CD14-positive monocyte (primary cell): ENCODE results near the gene FNDC5. TPM values are rescaled to one million over a fixed set of nuclear protein-coding genes. Genes with fewer than 3 reads are reported as not detected.

ENCODE experiments used
- DNase-seq, 3 donors: peaks; one replicate each; pipeline ENCODE4 v3.0.0-alpha.2; 2011 to 2022
- H2AFZ ChIP-seq: 2 replicates; pipeline ENCODE4 v1.6.0; 2012; ENCODE audit warnings: mild to moderate bottlenecking, low read depth, low read length, inconsistent platforms; ENCODE audit not compliant: insufficient read depth, poor library complexity, severe bottlenecking
- H3K27ac ChIP-seq, 2 donors: 1 replicate in 1 of 2; 2 replicates in 1 of 2; pipeline ENCODE4 v1.5.1; 2012 to 2013; ENCODE audit warnings: low read length in 2 of 2, control low read depth in 1 of 2, inconsistent platforms in 1 of 2, low read depth in 1 of 2, mild to moderate bottlenecking in 1 of 2
- H3K27me3 ChIP-seq, 2 donors: one replicate each; pipeline versions ENCODE4 v1.6.0 to v1.6.1; 2011 to 2013; ENCODE audit warnings: low read length in 2 of 2; ENCODE audit not compliant: control insufficient read depth in 2 of 2, insufficient read depth in 2 of 2
- H3K36me3 ChIP-seq, 2 donors: replicated peaks in 1 of 2; 1 replicate in 1 of 2; 2 replicates in 1 of 2; pipeline versions ENCODE4 v1.5.1 to v1.6.1; 2012 to 2013; ENCODE audit warnings: low read length in 2 of 2, control low read depth in 1 of 2, inconsistent platforms in 1 of 2, mild to moderate bottlenecking in 1 of 2; ENCODE audit not compliant: insufficient read depth in 2 of 2, control insufficient read depth in 1 of 2
- H3K4me1 ChIP-seq, 2 donors: 1 replicate in 1 of 2; 2 replicates in 1 of 2; pipeline versions ENCODE4 v1.5.1 to v1.6.1; 2012 to 2013; ENCODE audit warnings: low read length in 2 of 2, control low read depth in 1 of 2, inconsistent platforms in 1 of 2, mild to moderate bottlenecking in 1 of 2, moderate library complexity in 1 of 2; ENCODE audit not compliant: insufficient read depth in 2 of 2, control insufficient read depth in 1 of 2
- H3K4me2 ChIP-seq: replicated peaks from 2 replicates; pipeline ENCODE3; 2012; ENCODE audit warnings: low read length, moderate library complexity, mild to moderate bottlenecking; ENCODE audit not compliant: poor library complexity, severe bottlenecking; ENCODE audit errors: extremely low read depth
- H3K4me3 ChIP-seq, 3 experiments: fragments of 200-600 bp in 1 of 3; sonication (generic) in 1 of 3; replicated peaks in 1 of 3; 1 replicate in 2 of 3; 2 replicates in 1 of 3; pipeline ENCODE4 v1.5.1; 2011 to 2013; ENCODE audit warnings: low read length in 3 of 3, mild to moderate bottlenecking in 3 of 3, control low read depth in 2 of 3, low read depth in 2 of 3, inconsistent platforms in 1 of 3, moderate library complexity in 1 of 3
- H3K79me2 ChIP-seq: 2 replicates; pipeline ENCODE4 v1.6.0; 2012; ENCODE audit warnings: mild to moderate bottlenecking, control low read depth, inconsistent platforms, low read length, moderate library complexity; ENCODE audit not compliant: insufficient read depth
- H3K9ac ChIP-seq: 2 replicates; pipeline ENCODE4 v1.6.0; 2017; ENCODE audit warnings: low read length, mild to moderate bottlenecking; ENCODE audit not compliant: insufficient read depth, poor library complexity, severe bottlenecking
- H3K9me3 ChIP-seq, 2 donors: replicated peaks in 1 of 2; 1 replicate in 1 of 2; 2 replicates in 1 of 2; pipeline versions ENCODE4 v1.5.1 to v1.6.1; 2012 to 2013; ENCODE audit warnings: low read length in 2 of 2, control low read depth in 1 of 2; ENCODE audit not compliant: control insufficient read depth in 1 of 2, insufficient read depth in 1 of 2
- H4K20me1 ChIP-seq: 2 replicates; pipeline ENCODE4 v1.6.0; 2012; ENCODE audit warnings: mild to moderate bottlenecking, low read length, control low read depth, moderate library complexity; ENCODE audit not compliant: insufficient read depth
- H3K27ac Mint-ChIP-seq, 7 donors: one replicate each; pipeline ENCODE4 v1.8.0; 2020; ENCODE audit warnings: mild to moderate bottlenecking in 7 of 7, mixed read lengths in 7 of 7, moderate library complexity in 6 of 7, inconsistent platforms in 2 of 7
- H3K27me3 Mint-ChIP-seq, 3 donors: one replicate each; pipeline ENCODE4 v1.8.0; 2021 to 2022; ENCODE audit warnings: low read depth in 3 of 3, mild to moderate bottlenecking in 3 of 3, mixed read lengths in 3 of 3, moderate library complexity in 3 of 3, inconsistent platforms in 1 of 3
- H3K36me3 Mint-ChIP-seq, 2 donors: one replicate each; pipeline ENCODE4 v1.8.0; 2020; ENCODE audit warnings: mixed read lengths in 2 of 2, inconsistent platforms in 1 of 2, mild to moderate bottlenecking in 1 of 2
- H3K4me1 Mint-ChIP-seq: one replicate; pipeline ENCODE4 v1.8.0; 2020; ENCODE audit warnings: mild to moderate bottlenecking, mixed read lengths
- H3K4me3 Mint-ChIP-seq, 2 donors: one replicate each; pipeline ENCODE4 v1.8.0; 2020; ENCODE audit warnings: mild to moderate bottlenecking in 2 of 2, mixed read lengths in 2 of 2, moderate library complexity in 1 of 2
- H3K9me3 Mint-ChIP-seq, 7 donors: one replicate each; pipeline ENCODE4 v1.8.0; 2020 to 2022; ENCODE audit warnings: mixed read lengths in 7 of 7, mild to moderate bottlenecking in 6 of 7, moderate library complexity in 6 of 7, inconsistent platforms in 2 of 7
- WGBS: methylation state at CpG from one replicate; pipeline ENCODE4 v1.1.5; 2013; ENCODE audit warnings: missing lambda C conversion rate; ENCODE audit not compliant: insufficient coverage; 5-methylcytosine and 5-hydroxymethylcytosine counted together
- intact Hi-C, 2 donors: fragments of 100-400 bp; cut with micrococcal nuclease; formaldehyde crosslinking; loops; one replicate each; pipeline versions ENCODE4 v1.15.0 to v1.15.1; 2023
- polyA plus RNA-seq, 3 donors: library from polyadenylated mRNA; depleted of rRNA in 1 of 3; unstranded in 2 of 3; stranded (reverse) in 1 of 3; fragments of 300-500 nt in 2 of 3; fragments of >200 nt in 1 of 3; fragmentation: Illumina TruSeq in 2 of 3; gene quantifications; 1 replicate in 2 of 3; 2 replicates in 1 of 3; pipeline ENCODE4 v1.2.3, GENCODE V29; 2012 to 2021
- TF ChIP-seq, protein P1 (sequence below): fragments of 200-600 bp; IDR thresholded peaks from one replicate; pipeline ENCODE4 v1.8.0; 2022; ENCODE audit warnings: antibody characterized with exemption, mild to moderate bottlenecking

Gene FNDC5
- polyA plus RNA-seq, 3 donors, result not detected

- intact Hi-C loops, result no loop called here
- no peak for DNase-seq
- Histone ChIP-seq H4K20me1 (no peaks in the 10 kb centered on the region), H2AFZ (no peak overlapping the region), H3K4me1 (no peaks in the 10 kb centered on the region), H3K4me3 (no peak overlapping the region), H3K27ac (no peak overlapping the region), H3K36me3 (peaks cover 6 to 15% of the 10 kb centered on the region in 2 donors), H3K4me2 (no peak overlapping the region), H3K9me3 (no peaks in the 10 kb centered on the region), H3K27me3 (peaks cover 23 to 32% of the 10 kb centered on the region in 2 donors), H3K9ac (no peak overlapping the region), H3K79me2 (no peaks in the 10 kb centered on the region)
- H3K27ac Mint-ChIP-seq, result no peak overlapping the region
- peaks cover 26 to 39% of the 10 kb centered on the region in 2 donors for H3K36me3 Mint-ChIP-seq
- peaks cover 0 to 7% (median 1%) of the 10 kb centered on the region in 7 donors for H3K9me3 Mint-ChIP-seq
- peaks cover 10% of the 10 kb centered on the region for H3K4me1 Mint-ChIP-seq
- TF ChIP-seq, protein P1, sequence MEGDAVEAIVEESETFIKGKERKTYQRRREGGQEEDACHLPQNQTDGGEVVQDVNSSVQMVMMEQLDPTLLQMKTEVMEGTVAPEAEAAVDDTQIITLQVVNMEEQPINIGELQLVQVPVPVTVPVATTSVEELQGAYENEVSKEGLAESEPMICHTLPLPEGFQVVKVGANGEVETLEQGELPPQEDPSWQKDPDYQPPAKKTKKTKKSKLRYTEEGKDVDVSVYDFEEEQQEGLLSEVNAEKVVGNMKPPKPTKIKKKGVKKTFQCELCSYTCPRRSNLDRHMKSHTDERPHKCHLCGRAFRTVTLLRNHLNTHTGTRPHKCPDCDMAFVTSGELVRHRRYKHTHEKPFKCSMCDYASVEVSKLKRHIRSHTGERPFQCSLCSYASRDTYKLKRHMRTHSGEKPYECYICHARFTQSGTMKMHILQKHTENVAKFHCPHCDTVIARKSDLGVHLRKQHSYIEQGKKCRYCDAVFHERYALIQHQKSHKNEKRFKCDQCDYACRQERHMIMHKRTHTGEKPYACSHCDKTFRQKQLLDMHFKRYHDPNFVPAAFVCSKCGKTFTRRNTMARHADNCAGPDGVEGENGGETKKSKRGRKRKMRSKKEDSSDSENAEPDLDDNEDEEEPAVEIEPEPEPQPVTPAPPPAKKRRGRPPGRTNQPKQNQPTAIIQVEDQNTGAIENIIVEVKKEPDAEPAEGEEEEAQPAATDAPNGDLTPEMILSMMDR, result no peak
- no peak overlapping the region for H3K4me3 Mint-ChIP-seq
- peaks cover 33 to 37% (median 36%) of the 10 kb centered on the region in 3 donors for H3K27me3 Mint-ChIP-seq
- WGBS, result 87% methylated on average over 4 of the region's 7 CpGs
Measured at GRCh38 chr1:32867671-32868070, 3.0 kb downstream of the FNDC5 start.

GRCh38 chr1:32867151-32867550 lies 3.6 kb downstream of the FNDC5 start:
- Histone ChIP-seq H3K9ac (no peak overlapping the region), H3K4me2 (no peak overlapping the region), H3K36me3 (peaks cover 7 to 20% of the 10 kb centered on the region in 2 donors), H3K4me1 (no peaks in the 10 kb centered on the region), H3K9me3 (no peaks in the 10 kb centered on the region), H3K27ac (no peak overlapping the region), H3K27me3 (peaks cover 23 to 27% of the 10 kb centered on the region in 2 donors), H3K79me2 (no peaks in the 10 kb centered on the region), H4K20me1 (no peaks in the 10 kb centered on the region), H3K4me3 (no peak overlapping the region), H2AFZ (no peak overlapping the region)
- Mint-ChIP-seq H3K4me3 (no peak overlapping the region), H3K36me3 (peaks cover 31 to 43% of the 10 kb centered on the region in 2 donors), H3K27me3 (peaks cover 27 to 33% (median 30%) of the 10 kb centered on the region in 3 donors), H3K9me3 (peaks cover 0 to 7% (median 1%) of the 10 kb centered on the region in 7 donors), H3K4me1 (peaks cover 10% of the 10 kb centered on the region), H3K27ac (no peak overlapping the region)
- WGBS, result 100% methylated on average over 3 of the region's 5 CpGs
- intact Hi-C loops, result no loop called here
- TF ChIP-seq, protein P1, result no peak
- no peak for DNase-seq
